Measurements from ENCODE around the gene LRP8. TPM values are rescaled to one million over a fixed set of nuclear protein-coding genes. Genes with fewer than 3 reads are reported as not detected.

Gene LRP8
- total and polyA plus RNA-seq, 2 donors from 2014 or later = 1.4 to 6.9 TPM

- no peak overlapping the region for H3K9ac ChIP-seq (ENCODE audit: low read length in 3 of 3)
- H3K4me1 ChIP-seq (ENCODE audit: control insufficient read depth in 2 of 3, insufficient read depth in 2 of 3, low read depth in 1 of 3, low read length in 3 of 3) = no peaks in the 10 kb centered on the region
- intact Hi-C loops (cut with DNase I) = no loop called here
- H3K4me3 ChIP-seq (ENCODE audit: low read length in 3 of 3) = no peak overlapping the region
- no peak for FAIRE-seq
- H3K27ac ChIP-seq (ENCODE audit: low read depth in 2 of 2, low read length in 2 of 2) = no peak overlapping the region
- no peaks in the 10 kb centered on the region for H3K36me3 ChIP-seq (ENCODE audit: control insufficient read depth in 2 of 3, insufficient read depth in 3 of 3, low read length in 3 of 3)
- no peak for DNase-seq
- TF ChIP-seq, protein P1, sequence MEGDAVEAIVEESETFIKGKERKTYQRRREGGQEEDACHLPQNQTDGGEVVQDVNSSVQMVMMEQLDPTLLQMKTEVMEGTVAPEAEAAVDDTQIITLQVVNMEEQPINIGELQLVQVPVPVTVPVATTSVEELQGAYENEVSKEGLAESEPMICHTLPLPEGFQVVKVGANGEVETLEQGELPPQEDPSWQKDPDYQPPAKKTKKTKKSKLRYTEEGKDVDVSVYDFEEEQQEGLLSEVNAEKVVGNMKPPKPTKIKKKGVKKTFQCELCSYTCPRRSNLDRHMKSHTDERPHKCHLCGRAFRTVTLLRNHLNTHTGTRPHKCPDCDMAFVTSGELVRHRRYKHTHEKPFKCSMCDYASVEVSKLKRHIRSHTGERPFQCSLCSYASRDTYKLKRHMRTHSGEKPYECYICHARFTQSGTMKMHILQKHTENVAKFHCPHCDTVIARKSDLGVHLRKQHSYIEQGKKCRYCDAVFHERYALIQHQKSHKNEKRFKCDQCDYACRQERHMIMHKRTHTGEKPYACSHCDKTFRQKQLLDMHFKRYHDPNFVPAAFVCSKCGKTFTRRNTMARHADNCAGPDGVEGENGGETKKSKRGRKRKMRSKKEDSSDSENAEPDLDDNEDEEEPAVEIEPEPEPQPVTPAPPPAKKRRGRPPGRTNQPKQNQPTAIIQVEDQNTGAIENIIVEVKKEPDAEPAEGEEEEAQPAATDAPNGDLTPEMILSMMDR (IDR thresholded peaks at IDR 0.05; ENCODE audit: borderline replicate concordance, extremely low read depth, insufficient read depth) = no peak
- H3K27me3 ChIP-seq (ENCODE audit: control insufficient read depth, insufficient read depth, low read length) = no peaks in the 10 kb centered on the region
- no peaks in the 10 kb centered on the region for H3K9me3 ChIP-seq (ENCODE audit: control insufficient read depth in 2 of 3, insufficient read depth in 1 of 3, low read length in 3 of 3)
Observed at GRCh38 chr1:53265581-53265980, 62.3 kb downstream of the LRP8 start.

- TF ChIP-seq, protein P1 (IDR thresholded peaks at IDR 0.05; ENCODE audit: borderline replicate concordance, extremely low read depth, insufficient read depth) = no peak
- Histone ChIP-seq H3K27ac (ENCODE audit: low read depth in 2 of 2, low read length in 2 of 2) (no peak overlapping the region), H3K9ac (ENCODE audit: low read length in 3 of 3) (no peak overlapping the region), H3K36me3 (ENCODE audit: control insufficient read depth in 2 of 3, insufficient read depth in 3 of 3, low read length in 3 of 3) (no peaks in the 10 kb centered on the region), H3K27me3 (ENCODE audit: control insufficient read depth, insufficient read depth, low read length) (no peaks in the 10 kb centered on the region), H3K4me1 (ENCODE audit: control insufficient read depth in 2 of 3, insufficient read depth in 2 of 3, low read depth in 1 of 3, low read length in 3 of 3) (no peaks in the 10 kb centered on the region), H3K4me3 (ENCODE audit: low read length in 3 of 3) (no peak overlapping the region), H3K9me3 (ENCODE audit: control insufficient read depth in 2 of 3, insufficient read depth in 1 of 3, low read length in 3 of 3) (no peaks in the 10 kb centered on the region)
- no peak for FAIRE-seq
- intact Hi-C loops (cut with DNase I) = no loop called here
- peak in 1 of 5 donors; percentile 59 for DNase-seq
Observed at GRCh38 chr1:53264048-53264447, 63.8 kb downstream of the LRP8 start.

DNA sequence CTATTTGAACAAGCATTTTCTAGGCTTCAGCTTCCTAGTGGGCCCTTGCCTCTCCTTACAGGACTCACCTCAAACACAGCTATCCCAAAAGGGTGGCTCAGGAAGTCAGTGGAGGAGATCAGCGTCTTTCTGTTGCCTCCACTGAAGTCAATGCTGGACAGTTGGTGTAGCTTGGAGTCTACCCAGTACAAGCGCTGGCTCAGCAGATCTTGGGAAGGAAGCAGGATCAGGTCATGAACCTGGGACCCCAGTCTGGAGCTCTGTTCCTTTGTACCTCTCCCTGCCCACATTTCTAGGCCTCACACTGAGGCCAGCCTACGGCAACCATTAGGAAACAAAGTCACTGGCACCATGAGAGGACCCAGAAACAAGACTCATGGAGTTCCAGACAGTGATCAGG lies 65.9 kb downstream of the LRP8 start:
- DNase-seq (no peak), FAIRE-seq (no peak)
- H3K4me1 ChIP-seq (ENCODE audit: control insufficient read depth in 2 of 3, insufficient read depth in 2 of 3, low read depth in 1 of 3, low read length in 3 of 3) = no peaks in the 10 kb centered on the region
- H3K9me3 ChIP-seq (ENCODE audit: control insufficient read depth in 2 of 3, insufficient read depth in 1 of 3, low read length in 3 of 3) = no peaks in the 10 kb centered on the region
- intact Hi-C loops (cut with DNase I) = no loop called here
- H3K27ac ChIP-seq (ENCODE audit: low read depth in 2 of 2, low read length in 2 of 2) = no peak overlapping the region
- TF ChIP-seq, protein P1 (IDR thresholded peaks at IDR 0.05; ENCODE audit: borderline replicate concordance, extremely low read depth, insufficient read depth) = no peak
- H3K9ac ChIP-seq (ENCODE audit: low read length in 3 of 3) = no peak overlapping the region
- no peaks in the 10 kb centered on the region for H3K27me3 ChIP-seq (ENCODE audit: control insufficient read depth, insufficient read depth, low read length)
- no peak overlapping the region for H3K4me3 ChIP-seq (ENCODE audit: low read length in 3 of 3)
- H3K36me3 ChIP-seq (ENCODE audit: control insufficient read depth in 2 of 3, insufficient read depth in 3 of 3, low read length in 3 of 3) = no peaks in the 10 kb centered on the region

DNA sequence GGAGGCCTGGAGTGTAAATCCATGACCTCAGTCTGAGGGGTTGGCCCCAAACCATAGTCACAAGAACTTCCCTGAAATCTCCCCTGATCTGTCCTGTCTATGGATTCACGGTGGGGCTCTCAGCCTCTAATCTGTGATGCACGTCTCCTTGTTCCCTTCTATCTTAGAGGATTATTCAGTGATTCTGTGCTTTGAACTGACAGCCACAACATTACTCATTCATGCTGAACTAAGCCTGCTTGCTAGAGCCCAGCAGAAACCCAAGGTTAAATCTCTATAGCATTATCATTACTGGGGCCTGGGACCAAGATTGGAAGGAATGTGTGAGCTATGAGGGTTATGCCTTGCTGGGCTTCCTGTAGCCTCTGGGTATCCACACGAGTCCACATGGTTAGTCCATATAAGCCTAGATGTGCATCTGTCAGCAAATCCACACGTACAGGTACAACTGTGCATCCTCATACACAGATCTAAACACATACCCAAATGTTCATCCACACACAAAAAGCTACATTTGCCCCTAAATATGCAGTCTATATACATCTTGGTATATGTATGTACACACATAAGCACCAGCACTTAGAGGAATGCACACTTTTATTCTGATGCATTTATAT lies 67.1 kb downstream of the LRP8 start:
- no peaks in the 10 kb centered on the region for H3K27me3 ChIP-seq (ENCODE audit: control insufficient read depth, insufficient read depth, low read length)
- H3K9ac ChIP-seq (ENCODE audit: low read length in 3 of 3) = no peak overlapping the region
- TF ChIP-seq, protein P1 (IDR thresholded peaks at IDR 0.05; ENCODE audit: borderline replicate concordance, extremely low read depth, insufficient read depth) = no peak
- DNase-seq (no peak), FAIRE-seq (no peak)
- intact Hi-C loops (cut with DNase I) = no loop called here
- H3K9me3 ChIP-seq (ENCODE audit: control insufficient read depth in 2 of 3, insufficient read depth in 1 of 3, low read length in 3 of 3) = no peaks in the 10 kb centered on the region
- H3K4me3 ChIP-seq (ENCODE audit: low read length in 3 of 3) = no peak overlapping the region
- no peak overlapping the region for H3K27ac ChIP-seq (ENCODE audit: low read depth in 2 of 2, low read length in 2 of 2)
- H3K36me3 ChIP-seq (ENCODE audit: control insufficient read depth in 2 of 3, insufficient read depth in 3 of 3, low read length in 3 of 3) = no peaks in the 10 kb centered on the region
- no peaks in the 10 kb centered on the region for H3K4me1 ChIP-seq (ENCODE audit: control insufficient read depth in 2 of 3, insufficient read depth in 2 of 3, low read depth in 1 of 3, low read length in 3 of 3)

Measured in kidney (tissue), 14 donors.